HL-60/S4 treated with retinoic acid at 250 ng/mL for 4 days and 3 days (cell line): ENCODE data around the gene CCDC178.

Experiments used
- in situ Hi-C: fragments of 300-500 bp; cut with MboI; formaldehyde crosslinking; loops from 2 replicates; pipeline ENCODE4 v1.7.0; 2022; ENCODE audit warnings: low sequenced_read_pairs

The CCDC178 gene

GRCh38 chr18:33135951-33136660 lies 304.4 kb downstream of the CCDC178 start:
- in situ Hi-C loops, result no loop called here

- in situ Hi-C loops, result no loop called here
Measured at GRCh38 chr18:33132657-33133056, 307.9 kb downstream of the CCDC178 start.

- in situ Hi-C loops, result no loop called here
Measured at GRCh38 chr18:33128581-33128980, 311.9 kb downstream of the CCDC178 start.

GRCh38 chr18:33123862-33124518 lies 316.5 kb downstream of the CCDC178 start:
- in situ Hi-C loops, result no loop called here

GRCh38 chr18:33116376-33116775 lies 324.1 kb downstream of the CCDC178 start:
- in situ Hi-C loops, result no loop called here

GRCh38 chr18:33115917-33116316 lies 324.6 kb downstream of the CCDC178 start:
- in situ Hi-C loops, result no loop called here

GRCh38 chr18:33115476-33115875 lies 325.0 kb downstream of the CCDC178 start:
- in situ Hi-C loops, result no loop called here

GRCh38 chr18:33114749-33115148 lies 325.8 kb downstream of the CCDC178 start:
- in situ Hi-C loops, result no loop called here

- in situ Hi-C loops, result no loop called here
Measured at GRCh38 chr18:33113416-33113815, 327.1 kb downstream of the CCDC178 start.

GRCh38 chr18:33107511-33107910 lies 333.0 kb downstream of the CCDC178 start:
- in situ Hi-C loops, result no loop called here

- in situ Hi-C loops, result no loop called here
Measured at GRCh38 chr18:33101316-33101715, 339.2 kb downstream of the CCDC178 start.

GRCh38 chr18:33099626-33100025 lies 340.9 kb downstream of the CCDC178 start:
- in situ Hi-C loops, result no loop called here

GRCh38 chr18:33097126-33097525 lies 343.4 kb downstream of the CCDC178 start:
- in situ Hi-C loops, result no loop called here

GRCh38 chr18:33090461-33090860 lies 350.1 kb downstream of the CCDC178 start:
- in situ Hi-C loops, result no loop called here

- in situ Hi-C loops, result no loop called here
Measured at GRCh38 chr18:33076601-33077000, 363.9 kb downstream of the CCDC178 start.

- in situ Hi-C loops, result no loop called here
Measured at GRCh38 chr18:33074125-33074524, 366.4 kb downstream of the CCDC178 start.

GRCh38 chr18:33062834-33063364 lies 377.6 kb downstream of the CCDC178 start:
- in situ Hi-C loops, result no loop called here

GRCh38 chr18:33052886-33053285 lies 387.6 kb downstream of the CCDC178 start:
- in situ Hi-C loops, result no loop called here

GRCh38 chr18:33051407-33051806 lies 389.1 kb downstream of the CCDC178 start:
- in situ Hi-C loops, result no loop called here

- in situ Hi-C loops, result no loop called here
Measured at GRCh38 chr18:33040213-33040612, 400.3 kb downstream of the CCDC178 start.

GRCh38 chr18:33034945-33035344 lies 405.6 kb downstream of the CCDC178 start:
- in situ Hi-C loops, result no loop called here

- in situ Hi-C loops, result no loop called here
Measured at GRCh38 chr18:33034212-33034611, 406.3 kb downstream of the CCDC178 start.
